Stimulated activated CD4-positive, alpha-beta T cell treated with anti-CD3 and anti-CD28 coated beads, TNF-alpha, amount 100 ng/mL, for 4 hours (primary cell): ENCODE measurements around the gene RPS4Y1.
"Not testable (repeated sequence)": the region's sequence is repeated elsewhere in the genome, so short reads cannot be mapped to it uniquely, and the experiment has no call there.

Experiments used
- DNase-seq, 3 experiments: peaks; one replicate each; pipeline ENCODE4 v3.0.0-alpha.2; 2020; ENCODE audit warnings: low read depth in 3 of 3

Gene RPS4Y1

DNA sequence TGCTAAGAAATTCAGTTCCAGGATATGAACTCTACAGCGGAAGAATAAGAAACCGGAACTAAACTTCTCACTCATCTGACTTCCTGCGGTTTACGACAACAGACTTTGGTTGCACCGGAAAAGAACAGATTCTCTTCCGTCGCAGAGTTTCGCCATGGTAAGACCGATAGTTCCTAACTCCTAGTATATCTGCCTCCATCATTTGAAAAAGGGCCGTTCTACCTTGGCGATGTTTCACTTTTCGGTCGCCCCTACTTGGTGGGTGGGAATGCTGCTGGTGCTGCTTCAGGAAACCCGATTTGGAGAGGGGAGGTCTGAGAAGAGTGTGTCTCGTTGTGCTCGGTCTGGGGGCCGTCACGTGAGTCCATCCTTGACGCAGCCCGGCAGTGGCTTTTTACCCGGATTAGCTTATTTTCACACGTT lies at the start of gene RPS4Y1:
Gene RPS4Y1, plus strand, starts transcription at position 132 of the 423 bp plus-strand sequence. Its CDS starts 23 bp downstream, at position 155.
- DNase-seq, result peak; percentile 4 to 22 (median 12)

DNA sequence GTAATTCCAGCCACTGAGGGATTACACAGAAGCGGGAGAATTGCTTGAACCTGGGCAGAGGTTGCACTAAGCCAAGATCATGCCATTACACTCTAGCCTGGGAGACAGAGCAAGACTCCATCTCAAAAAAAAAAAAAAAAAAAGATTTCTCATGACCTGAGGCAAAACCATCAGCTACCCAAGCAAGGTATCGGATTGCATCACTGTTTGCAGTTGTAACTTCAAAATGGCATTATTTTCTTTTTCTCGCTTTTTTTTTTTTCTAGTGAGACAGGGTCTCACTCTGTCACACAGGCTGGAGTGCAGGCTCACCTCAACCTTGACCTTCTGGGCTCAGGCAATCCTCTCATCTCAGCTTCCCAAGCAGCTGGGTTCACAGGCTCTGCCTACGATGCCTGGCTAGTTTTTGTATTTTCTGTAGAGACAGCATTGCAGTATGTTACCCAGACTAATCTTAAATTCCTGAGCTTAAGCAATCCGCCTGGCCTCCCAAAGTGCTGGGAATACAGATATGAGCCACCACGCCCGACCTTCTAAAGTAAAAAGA lies 44.4 kb upstream of the RPS4Y1 start:
- no peak for DNase-seq

DNA sequence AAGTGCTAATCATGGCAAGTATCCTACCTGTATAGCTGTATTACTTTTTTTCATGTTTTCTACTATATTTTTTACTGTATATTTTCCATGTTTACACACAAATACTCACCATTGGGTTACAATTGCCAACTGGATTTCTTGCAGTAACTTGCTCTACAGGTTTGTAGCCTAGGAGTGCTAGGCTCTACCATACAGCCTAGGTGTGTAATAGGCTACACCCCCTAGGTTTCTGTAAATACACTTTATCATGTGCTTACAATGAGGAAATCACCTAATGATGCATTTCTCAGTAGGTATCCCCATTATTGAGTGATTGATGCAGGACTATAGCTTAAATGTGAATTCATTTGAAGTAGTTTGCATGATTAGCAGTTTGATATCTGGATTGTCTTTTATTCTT lies 43.4 kb upstream of the RPS4Y1 start:
- DNase-seq, result no peak

DNA sequence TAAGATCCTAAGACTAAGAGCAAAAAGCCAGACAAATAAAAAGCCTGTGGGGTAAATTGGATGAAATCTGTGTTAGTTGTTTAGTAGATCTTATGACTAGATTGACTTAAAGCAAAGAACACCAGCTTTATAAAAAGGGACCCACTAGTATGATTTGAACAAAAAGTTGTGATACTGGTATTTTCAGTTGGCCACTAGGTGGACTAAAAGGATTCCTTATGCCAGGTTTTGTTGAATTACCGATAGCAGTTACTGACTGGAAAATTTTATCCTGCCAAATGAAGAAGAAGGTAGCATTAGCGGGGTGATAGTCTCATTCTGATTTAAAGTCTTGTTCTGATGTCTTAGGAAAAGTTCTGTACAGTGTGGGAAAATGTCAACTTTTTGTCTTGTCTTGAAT lies 41.2 kb upstream of the RPS4Y1 start:
- DNase-seq, result no peak

DNA sequence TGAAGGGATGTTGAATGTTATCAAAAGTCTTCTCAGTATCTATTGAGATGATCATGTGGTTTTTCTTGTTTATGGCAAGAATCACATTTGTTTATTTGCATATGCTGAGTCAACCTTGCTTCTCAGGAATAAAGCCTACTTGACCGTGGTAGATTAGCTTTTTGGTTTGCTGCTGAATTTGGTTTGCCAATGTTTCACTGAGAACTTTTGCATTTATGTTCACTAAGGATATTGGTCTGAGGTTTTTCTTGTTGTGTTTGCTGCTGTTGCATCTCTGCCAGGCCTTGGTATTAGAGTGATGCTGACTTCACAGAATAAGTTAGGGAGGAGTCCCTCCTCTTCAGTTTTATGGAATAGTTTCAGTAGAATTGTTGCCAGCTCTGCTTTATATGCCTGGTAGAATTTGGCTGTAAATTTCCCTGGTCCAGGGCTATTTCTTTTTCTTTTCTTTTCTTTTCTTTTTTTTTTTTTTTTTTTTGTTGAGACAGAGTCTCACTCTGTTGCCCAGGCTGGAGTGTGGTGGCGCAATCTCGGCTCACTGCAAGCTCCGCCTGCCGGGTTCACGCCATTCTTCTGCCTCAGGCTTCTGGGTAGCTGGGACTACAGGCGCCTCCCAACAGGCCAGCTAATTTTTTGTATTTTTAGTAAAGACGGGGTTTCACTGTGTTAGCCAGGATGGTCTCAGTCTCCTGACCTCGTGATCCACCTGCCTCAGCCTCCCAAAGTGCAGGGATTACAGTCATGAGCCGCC lies 24.1 kb upstream of the RPS4Y1 start:
- not testable (repeated sequence) for DNase-seq

DNA sequence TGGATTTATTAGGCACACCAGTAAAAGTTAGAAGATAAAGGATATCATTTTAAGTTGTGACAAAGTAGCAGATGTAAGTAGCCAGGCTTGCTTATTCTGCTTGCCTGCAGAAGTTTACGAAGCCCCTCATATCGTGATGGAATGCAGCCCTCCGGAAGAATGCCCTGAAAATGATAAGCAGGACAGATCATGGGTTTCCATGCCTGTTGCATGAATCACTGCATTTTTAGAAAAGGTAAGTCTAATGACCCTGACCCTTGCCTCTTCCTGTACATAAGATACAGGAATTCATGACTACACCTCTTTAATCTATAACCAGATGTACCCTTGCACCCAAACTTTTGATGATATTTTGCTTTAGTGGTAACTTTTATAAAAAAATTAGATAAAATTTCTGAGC lies 16.9 kb upstream of the RPS4Y1 start:
- DNase-seq, result no peak

DNA sequence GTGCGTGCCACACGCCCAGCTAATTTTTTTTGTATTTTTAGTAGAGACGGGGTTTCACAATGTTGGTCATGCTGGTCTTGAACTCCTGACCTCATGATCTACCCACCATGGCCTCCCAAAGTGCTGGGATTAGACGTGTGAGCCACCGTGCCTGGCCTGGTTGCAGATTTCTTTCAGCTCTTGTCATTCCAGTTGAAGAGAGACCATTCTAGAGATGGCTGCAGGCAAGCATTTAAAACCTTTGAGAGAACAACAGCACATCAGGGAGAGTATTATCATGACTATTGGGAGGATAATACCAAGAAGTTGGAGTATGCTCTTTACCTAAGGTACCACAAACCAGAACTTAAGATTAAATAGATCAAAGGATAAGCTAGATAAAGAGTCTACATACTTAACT lies 12.9 kb upstream of the RPS4Y1 start:
- DNase-seq, result no peak

DNA sequence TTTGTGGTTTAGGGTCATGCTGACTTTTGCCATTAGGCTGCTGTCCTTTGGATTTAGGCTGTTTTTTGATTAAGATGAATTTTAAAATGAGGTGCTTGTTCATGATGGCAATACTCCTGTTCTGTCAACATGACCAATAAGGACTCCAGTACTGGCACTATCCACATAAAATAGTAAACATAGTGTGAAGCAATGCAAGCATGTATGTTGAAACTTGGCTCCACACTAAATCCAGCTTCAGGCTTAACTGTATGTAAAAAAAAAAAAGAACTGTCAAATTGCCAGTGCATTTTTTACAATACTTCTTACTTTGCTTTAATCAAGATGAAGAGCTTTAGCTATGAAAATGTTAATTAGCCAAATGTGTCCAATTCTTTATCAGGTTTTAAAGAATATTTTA lies 6.2 kb upstream of the RPS4Y1 start:
- no peak for DNase-seq

DNA sequence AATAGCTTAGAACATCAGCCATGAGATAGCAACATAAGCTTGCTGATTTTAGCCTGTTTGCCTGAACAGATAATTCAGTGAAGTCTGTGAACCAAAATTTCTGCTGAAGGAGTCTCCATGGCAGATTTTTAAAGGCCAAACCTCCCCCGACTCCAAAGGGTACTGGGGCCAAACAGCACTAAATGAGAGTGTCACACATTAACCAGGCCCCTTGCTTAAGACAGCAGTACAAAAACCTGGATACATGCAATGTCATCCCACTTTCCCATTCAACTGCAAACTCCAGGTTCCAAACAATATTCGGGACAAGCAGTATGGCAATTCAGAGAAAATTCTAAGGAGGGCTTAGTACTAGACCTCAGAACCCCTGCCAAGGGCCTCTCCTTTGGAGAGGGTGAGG lies 4.3 kb upstream of the RPS4Y1 start:
- no peak for DNase-seq

DNA sequence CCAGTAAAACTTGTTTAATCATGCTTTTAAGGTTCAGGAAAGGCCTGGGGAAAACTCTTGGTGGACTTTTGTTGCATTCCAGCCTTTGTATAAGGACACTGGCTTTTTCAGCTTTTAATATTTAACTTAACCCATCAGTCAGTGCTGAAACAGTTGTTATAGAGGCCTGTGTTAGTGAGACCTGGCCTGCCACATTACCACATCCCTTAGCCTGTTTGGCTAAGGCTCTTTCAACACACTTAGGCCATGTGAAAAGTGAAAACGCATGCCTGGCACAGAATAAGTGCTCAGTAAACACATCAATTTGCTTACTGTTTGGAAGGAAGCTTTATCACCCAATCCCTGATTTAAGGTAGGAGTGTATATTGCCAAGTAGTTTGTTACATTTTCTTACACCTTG lies 3.5 kb upstream of the RPS4Y1 start:
- DNase-seq, result no peak

DNA sequence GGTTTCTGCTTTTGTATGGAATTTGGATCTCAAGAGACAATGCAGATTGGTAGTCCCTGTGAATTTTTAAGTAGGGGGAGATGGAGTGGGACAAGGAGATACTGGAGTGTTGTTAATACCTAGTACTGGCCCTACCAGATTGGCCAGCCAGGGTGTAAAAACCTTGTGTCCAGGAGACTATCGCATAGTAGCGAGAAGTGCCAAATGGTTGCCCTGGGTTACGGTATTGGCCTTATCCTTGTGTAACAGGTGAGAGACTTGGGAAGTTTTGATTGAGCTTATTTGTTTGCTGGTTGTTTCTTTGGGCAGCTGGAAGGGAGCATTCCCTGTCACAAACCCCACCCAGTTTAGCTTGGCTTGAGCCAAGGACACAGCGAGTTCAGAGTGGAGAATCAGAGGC lies 5.4 kb downstream of the RPS4Y1 start:
- DNase-seq, result no peak

DNA sequence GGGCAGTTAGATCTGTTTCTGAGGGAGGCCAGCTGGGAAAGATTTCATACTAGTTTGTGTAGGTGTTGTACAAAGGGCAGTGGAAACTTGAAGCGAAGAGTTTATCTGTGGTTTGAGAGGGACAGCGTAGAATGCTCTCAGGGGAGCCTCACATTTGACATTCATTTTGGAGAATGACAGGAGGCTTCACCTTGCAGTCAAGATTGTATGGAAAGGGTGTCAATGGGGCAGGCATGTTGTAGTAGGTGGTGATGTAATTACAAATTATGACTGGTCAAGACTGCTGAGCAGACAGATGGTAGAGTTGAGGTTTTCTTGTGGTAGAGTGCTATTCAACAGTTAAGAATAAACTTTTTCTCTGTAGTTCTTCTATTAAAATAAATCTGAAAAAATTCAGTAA lies 7.0 kb downstream of the RPS4Y1 start:
- DNase-seq, result no peak

DNA sequence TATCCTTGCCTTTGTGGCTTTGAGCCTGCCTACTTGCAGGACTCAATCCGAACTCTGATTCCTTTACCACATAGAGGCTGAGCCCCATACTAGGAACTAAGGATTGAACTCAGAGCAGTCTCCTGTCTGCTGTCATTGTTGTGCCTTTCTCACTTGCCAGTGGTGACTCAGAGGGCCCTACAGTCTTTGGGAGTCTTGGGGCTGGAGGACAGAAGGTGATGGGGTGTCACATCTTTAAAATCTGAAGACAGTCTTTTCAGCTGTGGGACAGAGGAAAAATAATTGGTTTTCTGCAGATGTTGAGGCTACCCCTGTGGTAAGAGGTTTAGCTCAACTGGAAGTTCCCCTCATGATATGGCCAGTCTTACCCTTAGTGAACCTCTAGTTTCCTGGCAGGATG lies 8.0 kb downstream of the RPS4Y1 start:
- DNase-seq, result no peak

DNA sequence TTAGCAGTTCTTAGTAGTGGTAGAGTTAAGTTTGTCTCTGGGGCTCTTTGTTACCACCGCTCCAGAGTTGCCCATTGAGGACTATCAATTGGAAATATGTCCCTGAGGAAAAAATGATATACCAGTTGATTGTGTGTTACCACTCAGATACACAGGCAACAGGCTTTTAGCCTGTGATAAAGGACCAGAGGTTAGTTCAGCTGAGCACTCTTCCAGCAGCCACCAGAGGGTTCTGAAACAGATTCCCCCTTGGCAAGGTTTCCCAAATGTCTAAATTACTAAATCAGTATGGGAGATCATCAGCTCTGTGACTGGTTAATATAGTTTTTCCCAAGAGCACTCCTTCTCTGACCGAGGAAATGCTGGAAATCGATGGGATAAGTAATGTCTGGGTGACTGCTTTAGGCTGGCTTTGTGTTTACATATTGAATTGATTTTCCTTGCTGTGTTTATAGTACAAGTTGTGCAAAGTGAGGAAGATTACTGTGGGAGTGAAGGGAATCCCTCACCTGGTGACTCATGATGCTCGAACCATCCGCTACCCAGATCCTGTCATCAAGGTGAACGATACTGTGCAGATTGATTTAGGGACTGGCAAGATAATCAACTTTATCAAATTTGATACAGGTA lies 12.9 kb downstream of the RPS4Y1 start:
- no peak for DNase-seq

DNA sequence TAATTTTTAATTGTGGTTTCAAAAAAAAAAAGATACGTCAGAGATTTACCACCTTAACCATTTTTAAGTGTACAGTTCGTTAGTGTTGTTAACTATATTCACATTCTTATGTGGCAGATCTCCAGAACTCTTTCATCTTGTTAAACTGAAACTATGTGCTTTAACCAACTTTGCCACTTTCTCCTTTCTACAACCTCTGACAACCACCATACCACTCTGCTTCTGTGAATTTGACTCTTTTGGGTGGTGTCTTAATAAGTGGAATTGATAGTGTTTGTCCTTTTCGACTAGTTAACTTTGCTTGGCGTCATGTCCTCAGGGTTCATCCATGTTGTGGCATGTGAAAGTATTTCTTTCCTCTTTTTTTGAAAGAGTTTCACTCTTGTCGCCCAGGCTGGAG lies 15.7 kb downstream of the RPS4Y1 start:
- no peak for DNase-seq

DNA sequence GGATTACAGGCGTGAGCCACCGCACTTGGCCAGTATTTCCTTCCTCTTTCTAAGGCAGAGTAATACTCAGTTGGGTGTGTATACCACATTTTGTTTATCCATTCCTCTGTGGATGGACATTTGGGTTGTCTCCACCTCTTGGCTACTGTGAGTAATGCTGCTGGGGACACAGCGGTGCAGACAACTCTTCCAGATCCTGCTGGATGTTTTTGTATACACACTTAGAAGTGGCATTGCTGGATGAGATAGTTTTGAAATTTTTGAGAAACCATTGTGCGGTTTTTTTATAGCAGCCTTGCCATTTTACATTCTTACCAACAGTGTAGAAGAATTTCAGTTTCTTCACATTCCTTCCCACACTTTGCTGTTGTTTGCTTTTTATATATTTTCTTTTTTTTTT lies 16.3 kb downstream of the RPS4Y1 start:
- no peak for DNase-seq

DNA sequence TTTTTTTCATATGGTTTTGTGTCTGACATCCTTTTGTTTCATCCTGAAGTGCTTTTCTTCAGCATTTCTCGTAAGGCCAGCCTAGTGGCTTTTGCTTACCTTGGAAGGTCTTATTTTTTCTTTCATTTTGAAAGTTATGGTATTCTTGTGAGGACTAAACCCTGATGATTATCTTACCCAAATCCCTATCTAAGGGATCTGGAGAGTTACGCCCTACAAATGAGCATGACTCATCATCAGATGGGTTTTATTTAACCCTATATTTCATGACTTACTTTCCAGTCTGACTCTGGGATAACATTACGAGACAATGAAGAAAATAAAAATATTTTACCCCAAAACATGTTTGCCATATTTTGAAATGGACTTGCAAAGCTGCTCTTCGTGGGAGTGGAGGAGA lies 18.4 kb downstream of the RPS4Y1 start:
- DNase-seq, result no peak

DNA sequence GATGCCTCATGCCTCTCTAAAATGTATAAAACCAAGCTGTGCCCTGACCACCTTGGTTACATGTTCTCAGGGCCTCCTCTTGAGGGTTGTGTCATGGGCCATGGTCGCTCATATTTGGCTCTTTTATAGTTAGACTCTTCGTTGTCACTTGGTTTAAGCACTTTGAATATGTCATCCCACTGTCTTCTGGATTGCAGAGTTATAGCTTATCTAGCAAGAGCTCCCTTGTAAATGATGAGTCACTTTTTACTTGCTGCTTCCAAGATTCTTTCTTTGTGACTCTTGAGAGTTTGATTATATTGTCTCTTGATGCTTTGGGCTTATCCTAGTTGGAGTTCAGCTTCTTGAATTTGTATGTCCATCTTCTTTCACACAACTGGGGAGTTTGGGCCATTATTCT lies 19.1 kb downstream of the RPS4Y1 start:
- no peak for DNase-seq

DNA sequence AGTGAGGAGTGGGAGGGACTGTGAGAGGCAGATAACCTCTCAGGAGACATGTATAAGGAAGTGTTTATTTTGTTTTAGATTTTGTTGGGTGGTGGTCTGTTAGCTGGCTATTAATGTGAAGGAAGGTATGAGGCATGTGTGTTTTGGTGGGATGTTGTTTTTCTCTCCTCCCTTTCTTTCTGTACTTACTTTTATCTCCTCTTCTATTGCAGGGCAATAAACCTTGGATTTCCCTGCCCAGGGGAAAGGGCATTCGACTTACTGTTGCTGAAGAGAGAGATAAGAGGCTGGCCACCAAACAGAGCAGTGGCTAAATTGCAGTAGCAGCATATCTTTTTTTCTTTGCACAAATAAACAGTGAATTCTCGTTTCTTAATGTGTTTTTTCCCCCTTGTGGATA lies 25.2 kb downstream of the RPS4Y1 start:
- DNase-seq, result no peak

DNA sequence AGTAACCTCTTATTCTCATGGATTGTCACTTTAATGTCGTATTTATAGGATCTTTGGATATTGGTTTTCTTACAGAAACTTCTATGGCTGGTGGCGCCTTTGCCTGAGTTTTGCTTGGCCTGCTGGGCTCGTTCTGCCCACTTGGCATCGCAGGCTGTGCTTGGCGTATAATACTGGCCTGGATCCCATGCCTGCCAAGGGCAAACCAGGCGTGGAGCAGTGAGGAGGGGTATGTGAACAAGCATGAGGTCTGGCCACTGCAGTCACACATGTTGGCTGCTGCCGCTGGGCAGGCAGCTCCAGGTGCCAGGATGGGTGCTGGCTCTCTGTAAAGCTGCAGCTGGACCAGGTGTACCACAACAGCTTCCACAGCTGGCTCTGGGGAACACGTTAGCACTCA lies 26.1 kb downstream of the RPS4Y1 start:
- DNase-seq, result no peak

DNA sequence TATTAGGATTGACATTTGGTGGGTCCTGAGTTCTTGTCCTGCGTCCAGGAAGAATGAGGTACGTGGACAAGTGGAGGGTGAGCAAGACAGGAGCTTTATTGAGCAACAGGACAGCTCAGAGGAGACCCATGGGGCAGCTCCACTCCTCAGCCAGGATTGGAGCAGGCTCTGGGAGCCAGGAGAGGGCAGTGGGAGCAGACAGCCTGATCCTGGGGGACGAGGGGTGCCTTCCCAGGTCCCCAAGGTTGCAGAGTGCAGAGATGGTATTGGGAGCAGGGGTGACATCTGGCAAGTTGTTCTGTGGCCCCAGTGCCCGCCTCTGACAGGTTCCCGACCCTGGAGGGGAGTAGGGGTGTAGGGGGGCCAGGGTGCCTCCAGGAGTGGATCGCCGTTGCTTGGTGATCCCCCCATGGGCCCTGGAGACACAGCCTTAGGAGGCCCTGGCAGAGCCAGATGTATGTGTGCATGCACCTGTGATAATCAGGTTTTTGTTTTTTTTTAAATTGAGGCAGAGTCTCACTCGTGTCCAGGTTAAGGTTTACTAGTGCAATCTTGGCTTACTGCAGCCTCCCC lies 26.7 kb downstream of the RPS4Y1 start:
- no peak for DNase-seq

DNA sequence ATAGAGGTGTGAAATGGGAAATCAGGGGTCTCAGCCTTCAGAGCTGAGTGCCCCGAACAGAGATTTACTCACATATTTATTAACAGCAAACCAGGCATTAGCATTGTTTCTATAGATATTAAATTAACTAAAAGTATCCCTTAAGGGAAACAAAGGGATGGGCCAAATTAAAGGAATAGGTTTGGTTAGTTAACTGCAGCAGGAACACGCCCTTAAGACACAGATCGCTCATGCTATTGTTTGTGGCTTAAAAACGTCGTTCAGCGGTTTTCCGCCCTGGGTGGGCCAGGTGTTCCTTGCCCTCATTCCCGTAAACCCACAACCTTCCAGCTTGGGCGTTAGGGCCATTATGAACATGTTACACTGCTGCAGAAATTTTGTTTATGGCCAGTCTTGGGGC lies 30.8 kb downstream of the RPS4Y1 start:
- not testable (repeated sequence) for DNase-seq

DNA sequence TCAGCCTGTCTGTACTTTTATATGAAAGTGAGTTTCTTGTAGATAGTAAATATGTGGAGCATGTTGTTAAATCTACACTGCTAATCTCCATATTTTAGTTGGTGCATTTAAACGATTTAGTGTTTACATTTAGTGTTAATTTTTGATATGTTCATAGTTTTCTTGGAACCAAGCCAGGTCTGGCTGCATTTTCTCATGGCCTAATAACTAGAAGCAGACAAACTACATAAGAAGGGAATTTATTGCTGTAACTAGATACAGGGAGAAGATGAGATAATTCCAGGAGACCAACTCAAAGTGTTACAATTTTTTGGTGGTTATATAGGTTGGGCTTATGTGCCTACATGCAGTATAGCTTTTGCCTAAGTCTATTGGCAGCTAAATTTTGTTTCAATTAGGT lies 32.8 kb downstream of the RPS4Y1 start:
- no peak for DNase-seq
